SK-N-SH treated with all-trans-retinoic acid at 6 μM for 48 hours (cell line): ENCODE measurements around the gene MFAP1.

Experiments
- ATAC-seq: fragments of 200-7000 bp; cut with Tn5 transposase; 3 replicates; pipeline ENCODE4 v1.9.1; 2020; ENCODE audit warnings: mild to moderate bottlenecking, moderate library complexity
- ARNTL ChIP-seq: fragments of 450-650 bp; formaldehyde crosslinking; IDR thresholded peaks from 2 replicates; pipeline ENCODE4 v1.5.0; 2020; ENCODE audit warnings: low read depth, mild to moderate bottlenecking, moderate library complexity, borderline replicate concordance
- BACH2 ChIP-seq: fragments of 250-450 bp; sonication (Bioruptor Pico); IDR thresholded peaks from 2 replicates; pipeline ENCODE4 v1.9.0; 2021; ENCODE audit warnings: mild to moderate bottlenecking, borderline replicate concordance
- CSDC2 ChIP-seq: fragments of 250-450 bp; sonication (Bioruptor Pico); IDR thresholded peaks from 2 replicates; pipeline ENCODE4 v1.5.0; 2020; ENCODE audit warnings: mild to moderate bottlenecking, moderate library complexity
- ESRRG ChIP-seq: fragments of 250-450 bp; sonication (Bioruptor Pico); IDR thresholded peaks from 2 replicates; pipeline ENCODE4 v1.6.1; 2021; ENCODE audit warnings: mild to moderate bottlenecking
- GLIS3 ChIP-seq: fragments of 250-450 bp; sonication (Bioruptor Pico); IDR thresholded peaks from 2 replicates; pipeline ENCODE4 v1.5.0; 2020; ENCODE audit warnings: mild to moderate bottlenecking, moderate library complexity
- ISL1 ChIP-seq: fragments of 250-450 bp; sonication (Bioruptor Pico); IDR thresholded peaks from 2 replicates; pipeline ENCODE4 v2.1.2; 2022; ENCODE audit warnings: mild to moderate bottlenecking, moderate library complexity
- OSR1 ChIP-seq: fragments of 250-450 bp; sonication (Bioruptor Pico); IDR thresholded peaks from 2 replicates; pipeline ENCODE4 v1.8.0; 2022; ENCODE audit warnings: moderate library complexity, mild to moderate bottlenecking, inconsistent platforms
- PPARA ChIP-seq: fragments of 250-450 bp; sonication (Bioruptor Pico); IDR thresholded peaks from 2 replicates; pipeline ENCODE4 v1.5.0; 2020; ENCODE audit warnings: mild to moderate bottlenecking, borderline replicate concordance
- RARB ChIP-seq: fragments of 250-450 bp; sonication (Bioruptor Pico); IDR thresholded peaks from 2 replicates; pipeline ENCODE4 v1.8.0; 2021; ENCODE audit warnings: mild to moderate bottlenecking, moderate library complexity
- SNAI2 ChIP-seq: fragments of 250-450 bp; sonication (Bioruptor Pico); IDR thresholded peaks from 2 replicates; pipeline ENCODE4 v1.5.0; 2020; ENCODE audit warnings: mild to moderate bottlenecking, moderate library complexity
- TCF4 ChIP-seq: fragments of 250-450 bp; sonication (Bioruptor Pico); IDR thresholded peaks from 2 replicates; pipeline ENCODE4 v1.8.0; 2021; ENCODE audit warnings: mild to moderate bottlenecking, moderate library complexity, borderline replicate concordance
- TOX ChIP-seq: fragments of 250-450 bp; sonication (Bioruptor Pico); IDR thresholded peaks from 2 replicates; pipeline ENCODE4 v1.8.0; 2021; ENCODE audit warnings: mild to moderate bottlenecking, moderate library complexity, borderline replicate concordance
- ZC3H10 ChIP-seq: fragments of 250-450 bp; sonication (Bioruptor Pico); IDR thresholded peaks from 2 replicates; pipeline ENCODE4 v1.5.1; 2021; ENCODE audit warnings: mild to moderate bottlenecking, moderate library complexity
- ZFP3 ChIP-seq: fragments of 250-450 bp; sonication (Bioruptor Pico); IDR thresholded peaks from 2 replicates; pipeline ENCODE4 v1.5.0; 2020; ENCODE audit warnings: mild to moderate bottlenecking, moderate library complexity
- ZFP30 ChIP-seq: fragments of 450-650 bp; formaldehyde crosslinking; IDR thresholded peaks from 2 replicates; pipeline ENCODE4 v1.5.0; 2022; ENCODE audit warnings: mild to moderate bottlenecking, moderate library complexity
- ZNF565 ChIP-seq: fragments of 450-650 bp; formaldehyde crosslinking; conservative IDR thresholded peaks from 2 replicates; pipeline ENCODE4 v1.5.0; 2020; ENCODE audit warnings: low read depth, mild to moderate bottlenecking, moderate library complexity
- ZNF70 ChIP-seq: fragments of 450-650 bp; formaldehyde crosslinking; IDR thresholded peaks from 2 replicates; pipeline ENCODE4 v1.5.0; 2020; ENCODE audit warnings: mild to moderate bottlenecking, moderate library complexity
- ZNF8 ChIP-seq: fragments of 450-650 bp; formaldehyde crosslinking; IDR thresholded peaks from 2 replicates; pipeline ENCODE4 v1.5.0; 2020; ENCODE audit warnings: mild to moderate bottlenecking, moderate library complexity
- TF ChIP-seq, protein P1 (sequence below): fragments of 250-450 bp; sonication (Bioruptor Pico); IDR thresholded peaks from 2 replicates; pipeline ENCODE4 v1.8.0; 2021; ENCODE audit warnings: low read depth, mild to moderate bottlenecking, moderate library complexity, borderline replicate concordance
- TF ChIP-seq, protein P2 (sequence below): fragments of 250-450 bp; sonication (Bioruptor Pico); IDR thresholded peaks from 2 replicates; pipeline ENCODE4 v1.8.0; 2020; ENCODE audit warnings: mild to moderate bottlenecking, moderate library complexity, borderline replicate concordance
- TF ChIP-seq, protein P3 (sequence below): fragments of 250-450 bp; sonication (Bioruptor Pico); IDR thresholded peaks from 2 replicates; pipeline ENCODE4 v1.5.1; 2020; ENCODE audit warnings: low read depth, mild to moderate bottlenecking, moderate library complexity
- TF ChIP-seq, protein P4 (sequence below): fragments of 250-450 bp; sonication (Bioruptor Pico); IDR thresholded peaks from 2 replicates; pipeline ENCODE4 v1.5.0; 2020; ENCODE audit warnings: mild to moderate bottlenecking, moderate library complexity

Gene MFAP1

DNA sequence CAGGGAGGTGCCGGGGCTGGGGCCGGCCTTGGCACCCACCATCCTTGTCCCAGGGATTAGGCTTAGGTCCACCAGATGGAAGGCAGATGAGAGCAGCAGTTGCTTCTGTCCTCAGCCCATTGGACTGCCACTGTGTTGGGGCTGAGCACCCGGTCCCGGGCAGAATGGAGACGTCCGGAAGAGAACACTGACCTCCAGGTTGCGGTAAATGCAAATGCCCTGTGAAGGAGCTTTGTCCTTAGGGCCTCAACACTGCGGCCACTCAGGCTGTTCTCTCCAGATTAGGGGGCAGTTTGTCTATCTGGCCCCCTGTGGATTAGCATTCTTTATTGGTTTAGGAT lies 24.6 kb downstream of the MFAP1 start, which contains the start of gene SERINC4 (continued):
- TF ChIP-seq, protein P1, sequence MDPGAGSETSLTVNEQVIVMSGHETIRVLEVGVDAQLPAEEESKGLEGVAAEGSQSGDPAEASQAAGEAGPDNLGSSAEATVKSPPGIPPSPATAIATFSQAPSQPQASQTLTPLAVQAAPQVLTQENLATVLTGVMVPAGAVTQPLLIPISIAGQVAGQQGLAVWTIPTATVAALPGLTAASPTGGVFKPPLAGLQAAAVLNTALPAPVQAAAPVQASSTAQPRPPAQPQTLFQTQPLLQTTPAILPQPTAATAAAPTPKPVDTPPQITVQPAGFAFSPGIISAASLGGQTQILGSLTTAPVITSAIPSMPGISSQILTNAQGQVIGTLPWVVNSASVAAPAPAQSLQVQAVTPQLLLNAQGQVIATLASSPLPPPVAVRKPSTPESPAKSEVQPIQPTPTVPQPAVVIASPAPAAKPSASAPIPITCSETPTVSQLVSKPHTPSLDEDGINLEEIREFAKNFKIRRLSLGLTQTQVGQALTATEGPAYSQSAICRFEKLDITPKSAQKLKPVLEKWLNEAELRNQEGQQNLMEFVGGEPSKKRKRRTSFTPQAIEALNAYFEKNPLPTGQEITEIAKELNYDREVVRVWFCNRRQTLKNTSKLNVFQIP (CRISPR knock-in tag), result no peak
- TF ChIP-seq ISL1 (no peak), GLIS3 (CRISPR knock-in tag) (no peak), ZC3H10 (no peak)
- TF ChIP-seq, protein P2, sequence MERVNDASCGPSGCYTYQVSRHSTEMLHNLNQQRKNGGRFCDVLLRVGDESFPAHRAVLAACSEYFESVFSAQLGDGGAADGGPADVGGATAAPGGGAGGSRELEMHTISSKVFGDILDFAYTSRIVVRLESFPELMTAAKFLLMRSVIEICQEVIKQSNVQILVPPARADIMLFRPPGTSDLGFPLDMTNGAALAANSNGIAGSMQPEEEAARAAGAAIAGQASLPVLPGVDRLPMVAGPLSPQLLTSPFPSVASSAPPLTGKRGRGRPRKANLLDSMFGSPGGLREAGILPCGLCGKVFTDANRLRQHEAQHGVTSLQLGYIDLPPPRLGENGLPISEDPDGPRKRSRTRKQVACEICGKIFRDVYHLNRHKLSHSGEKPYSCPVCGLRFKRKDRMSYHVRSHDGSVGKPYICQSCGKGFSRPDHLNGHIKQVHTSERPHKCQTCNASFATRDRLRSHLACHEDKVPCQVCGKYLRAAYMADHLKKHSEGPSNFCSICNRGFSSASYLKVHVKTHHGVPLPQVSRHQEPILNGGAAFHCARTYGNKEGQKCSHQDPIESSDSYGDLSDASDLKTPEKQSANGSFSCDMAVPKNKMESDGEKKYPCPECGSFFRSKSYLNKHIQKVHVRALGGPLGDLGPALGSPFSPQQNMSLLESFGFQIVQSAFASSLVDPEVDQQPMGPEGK, result no peak

DNA sequence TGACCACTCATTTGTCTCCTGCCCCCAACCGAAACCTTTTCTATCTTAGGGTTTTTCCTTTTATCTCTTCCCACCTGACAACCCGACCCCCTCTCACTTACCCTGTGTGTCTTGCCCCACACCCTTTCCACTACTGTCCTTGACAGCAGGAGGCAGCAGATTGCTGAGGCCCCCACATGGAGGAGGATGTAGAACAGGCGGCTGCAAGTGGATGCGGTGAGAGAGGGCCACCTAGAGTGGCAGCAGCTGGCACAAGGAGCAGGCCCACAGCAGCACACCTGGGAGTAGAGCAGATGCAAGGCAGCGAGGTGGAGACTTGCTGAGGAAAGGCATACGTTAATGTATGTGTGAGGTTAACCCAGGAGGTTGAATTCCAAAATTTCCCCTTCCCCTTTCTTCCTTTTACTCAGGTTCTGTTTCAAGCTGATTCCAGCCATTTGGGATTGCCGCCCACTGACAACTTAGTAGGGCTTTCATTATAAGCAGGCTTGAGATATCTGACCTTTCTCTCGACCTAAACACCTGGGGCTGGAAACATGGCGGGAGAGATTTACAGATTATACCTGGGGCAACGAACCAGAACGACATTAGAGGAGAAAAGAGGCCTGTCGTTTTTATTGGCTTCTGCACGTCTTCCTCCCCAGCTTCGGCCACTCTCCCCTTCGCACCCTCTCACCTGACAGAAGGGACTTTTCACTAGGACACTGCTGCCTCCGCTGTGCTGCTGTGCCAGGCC lies 25.1 kb downstream of the MFAP1 start:
- TF ChIP-seq CSDC2 (CRISPR knock-in tag) (no peak), ZNF565 (CRISPR knock-in tag) (no peak), ESRRG (CRISPR knock-in tag) (no peak)
- ATAC-seq, result no peak

DNA sequence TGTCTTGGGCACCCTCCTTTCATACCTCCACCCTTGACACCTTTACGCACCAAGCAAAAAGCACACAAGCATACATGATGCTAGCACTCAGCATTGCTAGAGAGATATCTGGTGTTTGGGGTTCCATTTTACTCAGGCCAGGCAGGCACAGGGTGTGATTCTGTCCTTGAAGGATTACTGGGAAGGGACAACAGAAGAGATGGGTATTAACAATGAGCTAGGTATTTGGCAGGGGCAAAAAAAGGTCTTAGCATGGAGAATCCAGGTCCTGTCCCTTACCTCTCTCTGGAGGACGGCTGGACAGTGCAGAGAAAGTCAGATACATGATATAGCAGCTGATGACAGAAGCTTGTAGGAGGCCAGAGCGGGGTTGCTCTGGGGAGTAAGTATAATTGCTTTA lies 27.9 kb downstream of the MFAP1 start:
- no peak for TF ChIP-seq TOX (CRISPR knock-in tag)
- no peak for TF ChIP-seq PPARA (CRISPR knock-in tag)
- no peak for TF ChIP-seq GLIS3 (CRISPR knock-in tag)
- TF ChIP-seq SNAI2 (CRISPR knock-in tag), result no peak
- TF ChIP-seq RARB (CRISPR knock-in tag), result no peak
- no peak for TF ChIP-seq ISL1
- no peak for TF ChIP-seq ZC3H10
- no peak for TF ChIP-seq ARNTL
- TF ChIP-seq TCF4, result no peak
- TF ChIP-seq OSR1 (CRISPR knock-in tag), result no peak
- TF ChIP-seq ZNF70 (CRISPR knock-in tag), result no peak
- TF ChIP-seq ZFP3 (CRISPR knock-in tag), result no peak
- no peak for TF ChIP-seq ZFP30 (CRISPR knock-in tag)
- TF ChIP-seq, protein P1 (CRISPR knock-in tag), result no peak
- TF ChIP-seq, protein P3, sequence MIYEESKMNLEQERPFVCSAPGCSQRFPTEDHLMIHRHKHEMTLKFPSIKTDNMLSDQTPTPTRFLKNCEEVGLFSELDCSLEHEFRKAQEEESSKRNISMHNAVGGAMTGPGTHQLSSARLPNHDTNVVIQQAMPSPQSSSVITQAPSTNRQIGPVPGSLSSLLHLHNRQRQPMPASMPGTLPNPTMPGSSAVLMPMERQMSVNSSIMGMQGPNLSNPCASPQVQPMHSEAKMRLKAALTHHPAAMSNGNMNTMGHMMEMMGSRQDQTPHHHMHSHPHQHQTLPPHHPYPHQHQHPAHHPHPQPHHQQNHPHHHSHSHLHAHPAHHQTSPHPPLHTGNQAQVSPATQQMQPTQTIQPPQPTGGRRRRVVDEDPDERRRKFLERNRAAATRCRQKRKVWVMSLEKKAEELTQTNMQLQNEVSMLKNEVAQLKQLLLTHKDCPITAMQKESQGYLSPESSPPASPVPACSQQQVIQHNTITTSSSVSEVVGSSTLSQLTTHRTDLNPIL (CRISPR knock-in tag), result no peak
- TF ChIP-seq, protein P4, sequence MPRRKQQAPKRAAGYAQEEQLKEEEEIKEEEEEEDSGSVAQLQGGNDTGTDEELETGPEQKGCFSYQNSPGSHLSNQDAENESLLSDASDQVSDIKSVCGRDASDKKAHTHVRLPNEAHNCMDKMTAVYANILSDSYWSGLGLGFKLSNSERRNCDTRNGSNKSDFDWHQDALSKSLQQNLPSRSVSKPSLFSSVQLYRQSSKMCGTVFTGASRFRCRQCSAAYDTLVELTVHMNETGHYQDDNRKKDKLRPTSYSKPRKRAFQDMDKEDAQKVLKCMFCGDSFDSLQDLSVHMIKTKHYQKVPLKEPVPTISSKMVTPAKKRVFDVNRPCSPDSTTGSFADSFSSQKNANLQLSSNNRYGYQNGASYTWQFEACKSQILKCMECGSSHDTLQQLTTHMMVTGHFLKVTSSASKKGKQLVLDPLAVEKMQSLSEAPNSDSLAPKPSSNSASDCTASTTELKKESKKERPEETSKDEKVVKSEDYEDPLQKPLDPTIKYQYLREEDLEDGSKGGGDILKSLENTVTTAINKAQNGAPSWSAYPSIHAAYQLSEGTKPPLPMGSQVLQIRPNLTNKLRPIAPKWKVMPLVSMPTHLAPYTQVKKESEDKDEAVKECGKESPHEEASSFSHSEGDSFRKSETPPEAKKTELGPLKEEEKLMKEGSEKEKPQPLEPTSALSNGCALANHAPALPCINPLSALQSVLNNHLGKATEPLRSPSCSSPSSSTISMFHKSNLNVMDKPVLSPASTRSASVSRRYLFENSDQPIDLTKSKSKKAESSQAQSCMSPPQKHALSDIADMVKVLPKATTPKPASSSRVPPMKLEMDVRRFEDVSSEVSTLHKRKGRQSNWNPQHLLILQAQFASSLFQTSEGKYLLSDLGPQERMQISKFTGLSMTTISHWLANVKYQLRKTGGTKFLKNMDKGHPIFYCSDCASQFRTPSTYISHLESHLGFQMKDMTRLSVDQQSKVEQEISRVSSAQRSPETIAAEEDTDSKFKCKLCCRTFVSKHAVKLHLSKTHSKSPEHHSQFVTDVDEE (CRISPR knock-in tag), result no peak
- TF ChIP-seq BACH2 (CRISPR knock-in tag), result no peak
- TF ChIP-seq CSDC2 (CRISPR knock-in tag), result no peak
- no peak for TF ChIP-seq ZNF8 (CRISPR knock-in tag)
- TF ChIP-seq, protein P2, result no peak

More for the DNA sequence above, 27.9 kb downstream of the MFAP1 start:
- ATAC-seq, result no peak
